K562 (cell line): ENCODE data around the gene GIMAP8. TPM values are rescaled to one million over a fixed set of nuclear protein-coding genes. Genes with fewer than 3 reads are reported as not detected.

Source experiments
- ASH1L ChIP-seq: fragments of 450-650 bp; IDR thresholded peaks from 2 replicates; pipeline ENCODE4 v1.6.1; 2018; ENCODE audit warnings: borderline replicate concordance, mild to moderate bottlenecking, low read depth; ENCODE audit not compliant: partially characterized antibody
- GTF2E2 ChIP-seq: fragments of 200-800 bp; sonication (Bioruptor generic); IDR thresholded peaks from 2 replicates; pipeline ENCODE4 v1.6.1; 2016; ENCODE audit warnings: missing genetic modification characterization, missing compliant biosample characterization
- KLF13 ChIP-seq: fragments of 450-650 bp; IDR thresholded peaks from 2 replicates; pipeline ENCODE4 v1.6.1; 2016; ENCODE audit warnings: missing genetic modification characterization, low read depth, mild to moderate bottlenecking, missing compliant biosample characterization, moderate library complexity, borderline replicate concordance
- MCM2 ChIP-seq: fragments of 450-650 bp; IDR thresholded peaks from 2 replicates; pipeline ENCODE4 v1.6.1; 2017; ENCODE audit warnings: low read depth, mild to moderate bottlenecking
- MIER1 ChIP-seq: fragments of 450-650 bp; IDR thresholded peaks from 2 replicates; pipeline ENCODE4 v1.6.1; 2016; ENCODE audit warnings: antibody characterized with exemption, mild to moderate bottlenecking, low read depth
- RAD21 ChIP-seq, 2 experiments: fragments of 250-450 bp in 1 of 2; fragments of 450-650 bp in 1 of 2; sonication (Bioruptor Pico) in 1 of 2; formaldehyde crosslinking in 1 of 2; IDR thresholded peaks in 1 of 2; conservative IDR thresholded peaks in 1 of 2; 2 replicates each; pipeline versions ENCODE4 v1.4.0 to v1.8.0; 2020 to 2022; ENCODE audit warnings: mild to moderate bottlenecking in 2 of 2, moderate library complexity in 1 of 2
- RFX7 ChIP-seq: fragments of 250-450 bp; sonication (Bioruptor Pico); IDR thresholded peaks from 2 replicates; pipeline ENCODE4 v1.5.1; 2021; ENCODE audit warnings: mild to moderate bottlenecking
- SFPQ ChIP-seq: fragments of 200-400 bp; formaldehyde crosslinking; IDR thresholded peaks from 2 replicates; pipeline ENCODE4 v1.6.1; 2017; ENCODE audit warnings: mild to moderate bottlenecking, low read depth, low read length, moderate library complexity
- ZBTB17 ChIP-seq: fragments of 450-650 bp; formaldehyde crosslinking; IDR thresholded peaks from 2 replicates; pipeline ENCODE4 v1.4.0; 2020; ENCODE audit warnings: mild to moderate bottlenecking
- ZC3H4 ChIP-seq: sonication (generic); formaldehyde crosslinking; IDR thresholded peaks from 2 replicates; pipeline ENCODE4 v1.9.0; 2021; ENCODE audit warnings: missing genetic modification reagents, borderline replicate concordance
- ZNF175 ChIP-seq: fragments of 200-800 bp; sonication (Bioruptor generic); IDR thresholded peaks from 2 replicates; pipeline ENCODE4 v1.6.1; 2016; ENCODE audit warnings: low read depth, mild to moderate bottlenecking, missing genetic modification characterization, missing compliant biosample characterization
- ZNF212 ChIP-seq: fragments of 450-650 bp; formaldehyde crosslinking; IDR thresholded peaks from 2 replicates; pipeline ENCODE4 v1.4.0; 2020; ENCODE audit warnings: mild to moderate bottlenecking
- ZNF384 ChIP-seq: IDR thresholded peaks from 2 replicates; pipeline ENCODE4 v1.6.1; 2012; ENCODE audit warnings: low read depth, low read length, improper control_type of control experiment
- ZNF518B ChIP-seq: fragments of 250-450 bp; sonication (Bioruptor Pico); IDR thresholded peaks from 2 replicates; pipeline ENCODE4 v1.5.0; 2021; ENCODE audit warnings: mild to moderate bottlenecking, moderate library complexity
- ZNF655 ChIP-seq: fragments of 250-450 bp; sonication (Bioruptor Pico); IDR thresholded peaks from 2 replicates; pipeline ENCODE4 v1.5.0; 2021
- ZNF699 ChIP-seq: fragments of 250-450 bp; sonication (Bioruptor Pico); IDR thresholded peaks from 2 replicates; pipeline ENCODE4 v1.8.0; 2021; ENCODE audit warnings: mild to moderate bottlenecking, moderate library complexity; ENCODE audit not compliant: insufficient replicate concordance
- polyA plus RNA-seq, 8 experiments: library from polyadenylated mRNA; depleted of rRNA in 4 of 8; stranded (reverse) in 5 of 8; unstranded in 3 of 8; fragments of >200 nt; fragmentation: Nextera tagmentation in 2 of 8; fragmentation: Illumina TruSeq in 1 of 8; extraction: Ambion mirVana in 2 of 8; extraction: Trizol in 1 of 8; gene quantifications; 2 replicates each; pipeline versions ENCODE4 v1.2.1 to v1.2.3, GENCODE V29; 2011 to 2014; ENCODE audit warnings: inconsistent platforms in 1 of 8, missing spikeins in 1 of 8
- total RNA-seq, 7 experiments: library from RNA; depleted of rRNA in 6 of 7; stranded (reverse); fragments of >200 nt in 6 of 7; fragmentation: Illumina TruSeq in 2 of 7; extraction: Trizol in 2 of 7; gene quantifications; 2 replicates each; pipeline versions ENCODE4 v1.2.1 to v1.2.3, GENCODE V29; 2011 to 2021; ENCODE audit warnings: low replicate concordance in 1 of 7
- TF ChIP-seq, protein P1 (sequence below): fragments of 450-650 bp; IDR thresholded peaks from 2 replicates; pipeline ENCODE4 v1.6.1; 2016; ENCODE audit warnings: mild to moderate bottlenecking

Gene GIMAP8
- total and polyA plus RNA-seq, 9 of the 15 experiments (the other 6 are each of a cell fraction or from before 2014, with no cell fraction given): not detected

GRCh38 chr7:150404805-150405583 lies 45.4 kb upstream of the GIMAP8 start (continued):
- TF ChIP-seq ZNF518B (CRISPR knock-in tag): no peak
- TF ChIP-seq ZC3H4 (CRISPR knock-in tag): peak; percentile 86; the same call in 1 of the 2 replicates
- TF ChIP-seq ZBTB17 (CRISPR knock-in tag): 0 out of 2 replicates have a peak, but pooled peaks have one; percentile 41
- TF ChIP-seq SFPQ: no peak
- no peak for TF ChIP-seq ZNF655
- TF ChIP-seq MCM2: no peak
- peak; percentile 9; the same call in 1 of the 2 replicates for TF ChIP-seq ZNF384
- no peak for TF ChIP-seq ZNF699 (CRISPR knock-in tag)
- no peak for TF ChIP-seq ZNF212 (CRISPR knock-in tag)
- peak; percentile 97 for TF ChIP-seq KLF13 (tag)
- TF ChIP-seq RAD21 (CRISPR knock-in tag; conservative IDR thresholded peaks at IDR 0.05 in 1 of 2, IDR thresholded peaks at IDR 0.05 in 1 of 2): peak in 1 of 2 experiments; percentile 29; a peak in 2 of 4 replicates
- TF ChIP-seq ASH1L: no peak
- TF ChIP-seq RFX7 (CRISPR knock-in tag): no peak
- TF ChIP-seq, protein P1, sequence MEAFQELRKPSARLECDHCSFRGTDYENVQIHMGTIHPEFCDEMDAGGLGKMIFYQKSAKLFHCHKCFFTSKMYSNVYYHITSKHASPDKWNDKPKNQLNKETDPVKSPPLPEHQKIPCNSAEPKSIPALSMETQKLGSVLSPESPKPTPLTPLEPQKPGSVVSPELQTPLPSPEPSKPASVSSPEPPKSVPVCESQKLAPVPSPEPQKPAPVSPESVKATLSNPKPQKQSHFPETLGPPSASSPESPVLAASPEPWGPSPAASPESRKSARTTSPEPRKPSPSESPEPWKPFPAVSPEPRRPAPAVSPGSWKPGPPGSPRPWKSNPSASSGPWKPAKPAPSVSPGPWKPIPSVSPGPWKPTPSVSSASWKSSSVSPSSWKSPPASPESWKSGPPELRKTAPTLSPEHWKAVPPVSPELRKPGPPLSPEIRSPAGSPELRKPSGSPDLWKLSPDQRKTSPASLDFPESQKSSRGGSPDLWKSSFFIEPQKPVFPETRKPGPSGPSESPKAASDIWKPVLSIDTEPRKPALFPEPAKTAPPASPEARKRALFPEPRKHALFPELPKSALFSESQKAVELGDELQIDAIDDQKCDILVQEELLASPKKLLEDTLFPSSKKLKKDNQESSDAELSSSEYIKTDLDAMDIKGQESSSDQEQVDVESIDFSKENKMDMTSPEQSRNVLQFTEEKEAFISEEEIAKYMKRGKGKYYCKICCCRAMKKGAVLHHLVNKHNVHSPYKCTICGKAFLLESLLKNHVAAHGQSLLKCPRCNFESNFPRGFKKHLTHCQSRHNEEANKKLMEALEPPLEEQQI: no peak
- TF ChIP-seq MIER1: no peak
- TF ChIP-seq GTF2E2 (tag): peak; percentile 91
- 0 out of 2 replicates have a peak, but pooled peaks have one; percentile 47 for TF ChIP-seq ZNF175 (CRISPR knock-in tag)
